Measurements from ENCODE around the gene GTF3C5. TPM values are rescaled to one million over a fixed set of nuclear protein-coding genes. Genes with fewer than 3 reads are reported as not detected.

GTF3C5 gene
- total RNA-seq, 4 donors from 2014 or later: 48.2 to 55.3 (median 48.9) TPM

GRCh38 chr9:133102190-133103021 is 71.6 kb downstream of the GTF3C5 start:
- Histone ChIP-seq H3K27ac (peak overlapping the region in 1 of 4 donors; percentile 70), H3K4me3 (no peak overlapping the region), H3K9me3 (no peaks in the 10 kb centered on the region), H3K36me3 (peaks cover 72 to 100% (median 89%) of the 10 kb centered on the region in 3 donors), H3K27me3 (no peaks in the 10 kb centered on the region), H3K4me1 (peaks cover 0 to 13% (median 5%) of the 10 kb centered on the region in 3 donors)
- WGBS, 2 donors: 90 to 100% methylated on average over 2 of the region's 21 CpGs
- intact Hi-C loops (cut with DNase I): loop anchor here (2.0 kb wide), 1 partner anchor 42 kb away; no protein-coding TSS in a partner anchor
- no peak for TF ChIP-seq CTCF (IDR thresholded peaks at IDR 0.05)
- no peak for TF ChIP-seq POLR2A (IDR thresholded peaks at IDR 0.05)
- no peak for DNase-seq

- Histone ChIP-seq H3K4me3 (no peak overlapping the region), H3K27me3 (no peaks in the 10 kb centered on the region), H3K9me3 (no peaks in the 10 kb centered on the region), H3K27ac (peak overlapping the region; percentile 3 to 74 (median 54)), H3K4me1 (peaks cover 0 to 13% (median 5%) of the 10 kb centered on the region in 3 donors), H3K36me3 (peaks cover 75 to 100% (median 89%) of the 10 kb centered on the region in 3 donors)
- whole genome bisulfite sequencing, 2 donors: 0 to 80% methylated on average over 1 of the region's 14 CpGs
- DNase-seq: no peak
- TF ChIP-seq POLR2A (IDR thresholded peaks at IDR 0.05) (no peak), CTCF (IDR thresholded peaks at IDR 0.05) (peak; percentile 89 to 100 (median 96))
- intact Hi-C loops (cut with DNase I): loop anchor here (2.0 kb wide), 1 partner anchor 41 kb away; no protein-coding TSS in a partner anchor
These were observed 72.6 kb downstream of the GTF3C5 start for GRCh38 chr9:133103183-133103986.

GRCh38 chr9:133103987-133104505 is 73.2 kb downstream of the GTF3C5 start:
- H3K36me3 ChIP-seq: peaks cover 75 to 100% (median 89%) of the 10 kb centered on the region in 3 donors
- peaks cover 0 to 13% (median 5%) of the 10 kb centered on the region in 3 donors for H3K4me1 ChIP-seq
- H3K9me3 ChIP-seq: no peaks in the 10 kb centered on the region
- WGBS, 2 donors: 75% methylated on average over 9 of the region's 12 CpGs; no CpG with 5 or more reads in 1 of the 2 donors
- H3K27ac ChIP-seq: peak overlapping the region in 3 of 4 donors; percentile 37 to 74 (median 70)
- DNase-seq: no peak
- H3K27me3 ChIP-seq: no peaks in the 10 kb centered on the region
- intact Hi-C loops (cut with DNase I): loop anchor here (2.0 kb wide), 1 partner anchor 41 kb away; no protein-coding TSS in a partner anchor
- H3K4me3 ChIP-seq: no peak overlapping the region
- TF ChIP-seq CTCF (IDR thresholded peaks at IDR 0.05): no peak

GRCh38 chr9:133104718-133105460 is 74.1 kb downstream of the GTF3C5 start:
- DNase-seq: no peak
- intact Hi-C loops (cut with DNase I): no loop called here
- H3K27ac ChIP-seq: no peak overlapping the region
- H3K27me3 ChIP-seq: no peaks in the 10 kb centered on the region
- 90% methylated on average over 6 of the region's 15 CpGs; no CpG with 5 or more reads in 1 of the 2 donors for WGBS, 2 donors
- H3K4me1 ChIP-seq: peaks cover 0 to 13% (median 5%) of the 10 kb centered on the region in 3 donors
- no peak overlapping the region for H3K4me3 ChIP-seq
- TF ChIP-seq CTCF (IDR thresholded peaks at IDR 0.05): no peak
- no peak for TF ChIP-seq POLR2A (IDR thresholded peaks at IDR 0.05)
- no peaks in the 10 kb centered on the region for H3K9me3 ChIP-seq
- peaks cover 77 to 100% (median 90%) of the 10 kb centered on the region in 3 donors for H3K36me3 ChIP-seq
